K562 (cell line): Measurements from ENCODE around the gene IL1RAPL2. TPM values are rescaled to one million over a fixed set of nuclear protein-coding genes. Genes with fewer than 3 reads are reported as not detected.

ENCODE experiments used
- ATAC-seq: fragments of 200-7000 bp; cut with Tn5 transposase; 3 replicates; pipeline ENCODE4 v1.9.1; 2020; ENCODE audit warnings: moderate library complexity
- BruUV-seq: library from RNA; stranded (reverse); fragments of 400-500 nt; replicated peaks from 2 replicates; lab custom pipeline; 2021; lab: Mats Ljungman, UMichigan
- CTCF ChIA-PET: fragments of 300-600 bp; formaldehyde crosslinking; extraction: SDS; loops from one replicate; lab custom pipeline; 2021; ENCODE audit warnings: low intra/inter-chr PET ratio; lab: Yijun Ruan, JAX
- POLR2A ChIA-PET: fragments of 300-600, 350-650 bp; sonication (Branson Sonifier 250); formaldehyde crosslinking; extraction: SDS; loops from one replicate; lab custom pipeline; 2021; ENCODE audit warnings: antibody characterized with exemption, inconsistent platforms; lab: Yijun Ruan, JAX
- DNase-seq, 4 experiments: peaks; one replicate each; pipeline versions ENCODE4 v3.0.0 to v3.0.0-alpha.2; 2011 to 2018; ENCODE audit warnings: low spot score in 3 of 4, mixed read lengths in 3 of 4; ENCODE audit errors: extremely low read depth in 1 of 4
- FAIRE-seq: peaks from 2 replicates; lab custom pipeline; 2011; peaks lifted over from hg19 to GRCh38; lab: Jason Lieb, UNC
- H2AFZ ChIP-seq: 2 replicates; pipeline ENCODE4 v1.6.0; 2011; ENCODE audit warnings: low read depth, low read length, control low read depth, inconsistent platforms
- H3K27ac ChIP-seq: fragments of 200-600 bp; 3 replicates; pipeline ENCODE4 v1.8.0; 2011; ENCODE audit warnings: low read depth, mild to moderate bottlenecking, control low read depth, inconsistent platforms, low read length, moderate library complexity, mixed read lengths; ENCODE audit errors: extremely low read depth
- H3K27me3 ChIP-seq, 2 experiments: fragments of 300-600 bp in 1 of 2; 2 replicates in 1 of 2; 3 replicates in 1 of 2; pipeline versions ENCODE4 v1.6.0 to v1.8.0; 2011; ENCODE audit warnings: inconsistent platforms in 2 of 2, low read length in 2 of 2, mild to moderate bottlenecking in 1 of 2, mixed read lengths in 1 of 2, moderate library complexity in 1 of 2; ENCODE audit not compliant: control insufficient read depth in 2 of 2, insufficient read depth in 2 of 2
- H3K36me3 ChIP-seq: fragments of 300-600 bp; 3 replicates; pipeline ENCODE4 v1.8.0; 2011; ENCODE audit warnings: mild to moderate bottlenecking, low read length, inconsistent platforms; ENCODE audit not compliant: control insufficient read depth, insufficient read depth
- H3K4me1 ChIP-seq, 2 experiments: fragments of 200-600 bp in 1 of 2; replicated peaks in 1 of 2; 2 replicates in 1 of 2; 3 replicates in 1 of 2; pipeline versions ENCODE4 v1.5.1 to v1.8.0; 2011; ENCODE audit warnings: inconsistent platforms in 2 of 2, low read length in 2 of 2, mild to moderate bottlenecking in 1 of 2, mixed read lengths in 1 of 2, moderate library complexity in 1 of 2; ENCODE audit not compliant: control insufficient read depth in 2 of 2, insufficient read depth in 2 of 2
- H3K4me2 ChIP-seq: 2 replicates; pipeline ENCODE4 v1.6.1; 2011; ENCODE audit warnings: low read length, control low read depth, inconsistent platforms, mixed read lengths; ENCODE audit not compliant: insufficient read depth
- H3K4me3 ChIP-seq: fragments of 200-600 bp; sonication (generic), shearing (Covaris generic); 2 replicates; pipeline ENCODE4 v1.5.1; 2016; ENCODE audit warnings: control low read depth, inconsistent platforms
- H3K79me2 ChIP-seq: fragments of 200-600 bp; 3 replicates; pipeline ENCODE4 v1.8.0; 2011; ENCODE audit warnings: low read length, inconsistent platforms; ENCODE audit not compliant: control insufficient read depth, insufficient read depth
- H3K9ac ChIP-seq, 2 experiments: 2 replicates each; pipeline versions ENCODE4 v1.6.0 to v1.6.1; 2011; ENCODE audit warnings: low read depth in 2 of 2, low read length in 2 of 2, control low read depth in 1 of 2, inconsistent platforms in 1 of 2, mild to moderate bottlenecking in 1 of 2, mixed read lengths in 1 of 2; ENCODE audit not compliant: insufficient read depth in 1 of 2
- H3K9me1 ChIP-seq: one replicate; pipeline ENCODE4 v1.6.0; 2011; ENCODE audit warnings: inconsistent platforms, mild to moderate bottlenecking, low read length, moderate library complexity; ENCODE audit not compliant: control insufficient read depth, insufficient read depth
- H3K9me3 ChIP-seq: replicated peaks from 2 replicates; pipeline ENCODE4 v1.5.1; 2011; ENCODE audit warnings: low read depth, low read length, inconsistent platforms; ENCODE audit not compliant: control insufficient read depth, insufficient read depth
- H4K20me1 ChIP-seq: replicated peaks from 2 replicates; pipeline ENCODE4 v1.6.1; 2011; ENCODE audit warnings: low read length, inconsistent platforms, mixed read lengths; ENCODE audit not compliant: control insufficient read depth, insufficient read depth
- FOS ChIP-seq: IDR thresholded peaks from 3 replicates; pipeline ENCODE4 v1.6.1; 2011; ENCODE audit not compliant: insufficient read length; ENCODE audit errors: extremely low read depth
- HDAC2 ChIP-seq: fragments of 450-650 bp; IDR thresholded peaks from 2 replicates; pipeline ENCODE4 v1.6.1; 2016; ENCODE audit warnings: mild to moderate bottlenecking
- HDAC3 ChIP-seq: fragments of 450-650 bp; IDR thresholded peaks from 2 replicates; pipeline ENCODE4 v1.6.1; 2018; ENCODE audit warnings: borderline replicate concordance, mild to moderate bottlenecking, moderate library complexity; ENCODE audit not compliant: partially characterized antibody
- HIVEP1 ChIP-seq: fragments of 250-450 bp; sonication (Bioruptor Pico); IDR thresholded peaks from 2 replicates; pipeline ENCODE4 v1.4.0; 2020; ENCODE audit warnings: mild to moderate bottlenecking
- PCBP2 ChIP-seq: fragments of 200-400 bp; formaldehyde crosslinking; IDR thresholded peaks from 2 replicates; pipeline ENCODE4 v1.6.1; 2018; ENCODE audit warnings: low read length, low read depth, mild to moderate bottlenecking, moderate library complexity; ENCODE audit not compliant: poor library complexity, severe bottlenecking
- SIRT6 ChIP-seq: IDR thresholded peaks from one replicate; pipeline ENCODE4 v1.6.1; 2012; ENCODE audit warnings: low read depth, mild to moderate bottlenecking, control low read depth, inconsistent platforms, low read length, moderate library complexity
- SMAD1 ChIP-seq: fragments of 150-350 bp; IDR thresholded peaks from 2 replicates; pipeline ENCODE4 v1.6.1; 2014; ENCODE audit warnings: low read length, low read depth; ENCODE audit not compliant: partially characterized antibody
- SREBF2 ChIP-seq: sonication (generic); formaldehyde crosslinking; IDR thresholded peaks from 2 replicates; pipeline ENCODE4 v1.4.0; 2020; ENCODE audit warnings: mild to moderate bottlenecking, missing genetic modification reagents
- TRIM28 ChIP-seq: fragments of 450-650 bp; IDR thresholded peaks from 2 replicates; pipeline ENCODE4 v1.6.1; 2017
- ZNF184 ChIP-seq: sonication (generic); formaldehyde crosslinking; IDR thresholded peaks from 2 replicates; pipeline ENCODE4 v1.5.0; 2020; ENCODE audit warnings: missing genetic modification reagents
- ZSCAN29 ChIP-seq: fragments of 450-650 bp; IDR thresholded peaks from 2 replicates; pipeline ENCODE4 v1.6.1; 2017
- WGBS: fragments of 100-300 bp; shearing (Covaris generic); methylation state at CpG from one replicate; pipeline ENCODE4 v1.1.6; 2016; ENCODE audit warnings: low coverage, mixed read lengths; ENCODE audit not compliant: insufficient coverage; ENCODE audit errors: missing lambda C conversion rate; 5-methylcytosine and 5-hydroxymethylcytosine counted together
- in situ Hi-C: fragments of 300-500 bp; cut with MboI; formaldehyde crosslinking; loops from 4 replicates; pipeline ENCODE4 v1.15.0; 2018; ENCODE audit warnings: inconsistent platforms, mixed read lengths
- intact Hi-C: fragments of 100-400 bp; cut with micrococcal nuclease; formaldehyde crosslinking; loops from 2 replicates; pipeline ENCODE4 v1.14.2; 2022
- polyA plus RNA-seq, 8 experiments: library from polyadenylated mRNA; depleted of rRNA in 4 of 8; stranded (reverse) in 5 of 8; unstranded in 3 of 8; fragments of >200 nt; fragmentation: Nextera tagmentation in 2 of 8; fragmentation: Illumina TruSeq in 1 of 8; extraction: Ambion mirVana in 2 of 8; extraction: Trizol in 1 of 8; gene quantifications; 2 replicates each; pipeline versions ENCODE4 v1.2.1 to v1.2.3, GENCODE V29; 2011 to 2014; ENCODE audit warnings: inconsistent platforms in 1 of 8, missing spikeins in 1 of 8
- total RNA-seq, 7 experiments: library from RNA; depleted of rRNA in 6 of 7; stranded (reverse); fragments of >200 nt in 6 of 7; fragmentation: Illumina TruSeq in 2 of 7; extraction: Trizol in 2 of 7; gene quantifications; 2 replicates each; pipeline versions ENCODE4 v1.2.1 to v1.2.3, GENCODE V29; 2011 to 2021; ENCODE audit warnings: low replicate concordance in 1 of 7

Gene IL1RAPL2
- total and polyA plus RNA-seq, 9 of the 15 experiments (the other 6 are each of a cell fraction or from before 2014, with no cell fraction given) = not detected

DNA sequence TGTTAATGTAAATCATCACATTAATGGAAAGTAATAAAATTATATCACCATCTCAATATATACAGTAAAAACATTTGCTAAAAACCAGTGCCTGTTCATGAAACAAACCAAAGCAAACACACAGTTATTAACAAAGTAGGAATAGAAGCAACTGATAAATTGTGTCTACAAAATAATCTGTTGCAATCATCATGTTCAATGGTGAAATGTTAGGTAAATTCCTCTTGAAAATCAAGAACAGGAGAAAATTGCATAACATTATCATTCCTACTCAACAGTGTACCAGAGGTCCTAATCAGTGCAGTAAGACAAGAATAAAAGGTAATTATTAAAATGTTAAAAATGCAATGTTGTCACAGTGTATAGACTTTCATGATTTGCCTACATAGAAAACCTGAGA is 402.2 kb downstream of the IL1RAPL2 start (continued):
- TF ChIP-seq ZNF184 (CRISPR knock-in tag) (no peak), SREBF2 (CRISPR knock-in tag) (no peak), SIRT6 (no peak), HIVEP1 (no peak)

DNA sequence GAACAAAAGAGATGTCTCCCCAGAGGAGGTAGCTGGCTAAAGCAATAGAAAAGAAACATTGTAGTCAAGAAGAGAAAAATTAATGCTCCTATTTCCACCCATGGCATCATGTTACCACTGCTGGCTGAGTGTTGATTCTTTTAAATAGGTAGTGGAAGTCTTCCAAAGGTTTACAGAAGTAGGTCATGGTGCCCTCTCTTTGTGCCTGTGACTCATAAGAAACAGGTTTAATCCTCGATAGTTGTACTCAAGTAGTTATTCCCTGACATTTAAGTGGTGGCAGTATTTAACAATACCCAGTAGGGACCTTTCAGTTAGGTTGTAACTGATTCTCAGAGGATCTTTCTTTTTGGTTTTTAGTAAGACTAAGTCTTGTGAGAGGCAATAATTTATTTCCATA is 406.7 kb downstream of the IL1RAPL2 start:
- FAIRE-seq (no peak), DNase-seq (no peak), ATAC-seq (no peak)
- TF ChIP-seq ZSCAN29 (no peak), HDAC3 (no peak), FOS (no peak), SMAD1 (no peak), PCBP2 (no peak), HDAC2 (no peak), TRIM28 (no peak)
- Histone ChIP-seq H3K4me3 (no peak overlapping the region), H3K27me3 (no peaks in the 10 kb centered on the region), H3K9ac (no peak overlapping the region), H4K20me1 (no peaks in the 10 kb centered on the region), H3K9me3 (no peaks in the 10 kb centered on the region), H2AFZ (no peak overlapping the region), H3K27ac (no peak overlapping the region), H3K79me2 (no peaks in the 10 kb centered on the region), H3K4me2 (no peak overlapping the region), H3K4me1 (no peaks in the 10 kb centered on the region), H3K36me3 (no peaks in the 10 kb centered on the region), H3K9me1 (no peaks in the 10 kb centered on the region)
- ChIA-PET POLR2A (no interaction called here), CTCF (no interaction called here)
- in situ Hi-C loops = no loop called here
- intact Hi-C loops = no loop called here
- no TSS peak for BruUV-seq
- WGBS = 0% methylated on average over 1 of the region's 1 CpG
